Measurements from ENCODE around the gene UBE2L3.

UBE2L3 gene

GRCh38 chr22:21657020-21657359 lies 89.5 kb downstream of the UBE2L3 start (continued):
- no peak for TF ChIP-seq ZSCAN30 (tag by site-specific recombination; IDR thresholded peaks at IDR 0.05)
- TF ChIP-seq ZNF596 (tag by site-specific recombination; IDR thresholded peaks at IDR 0.05): no peak
- peak; percentile 60; the same call in 1 of the 2 replicates for TF ChIP-seq ZNF600 (tag by site-specific recombination; IDR thresholded peaks at IDR 0.05)
- no peak for TF ChIP-seq ZNF76 (tag by site-specific recombination; IDR thresholded peaks at IDR 0.05; ENCODE audit: borderline replicate concordance, low read depth)
- no peak for TF ChIP-seq ZXDB (tag by site-specific recombination; IDR thresholded peaks at IDR 0.05)
- no peak for TF ChIP-seq ZNF707 (tag by site-specific recombination; IDR thresholded peaks at IDR 0.05)
- TF ChIP-seq ZBTB48 (tag by site-specific recombination; IDR thresholded peaks at IDR 0.05): 0 out of 2 replicates have a peak, but pooled peaks have one; percentile 12
- TF ChIP-seq ZNF660 (tag by site-specific recombination; IDR thresholded peaks at IDR 0.05): no peak
- TF ChIP-seq ZNF654 (tag by site-specific recombination; IDR thresholded peaks at IDR 0.05; ENCODE audit: low read depth): no peak
- TF ChIP-seq BCL11A (tag by site-specific recombination; IDR thresholded peaks at IDR 0.05; ENCODE audit: low read depth): peak; percentile 19; the same call in 1 of the 2 replicates
- no peak for TF ChIP-seq BCL11B (tag by site-specific recombination; IDR thresholded peaks at IDR 0.05; ENCODE audit: low read depth)
- TF ChIP-seq ZSCAN16 (tag by site-specific recombination; IDR thresholded peaks at IDR 0.05): no peak
- TF ChIP-seq, protein P1, sequence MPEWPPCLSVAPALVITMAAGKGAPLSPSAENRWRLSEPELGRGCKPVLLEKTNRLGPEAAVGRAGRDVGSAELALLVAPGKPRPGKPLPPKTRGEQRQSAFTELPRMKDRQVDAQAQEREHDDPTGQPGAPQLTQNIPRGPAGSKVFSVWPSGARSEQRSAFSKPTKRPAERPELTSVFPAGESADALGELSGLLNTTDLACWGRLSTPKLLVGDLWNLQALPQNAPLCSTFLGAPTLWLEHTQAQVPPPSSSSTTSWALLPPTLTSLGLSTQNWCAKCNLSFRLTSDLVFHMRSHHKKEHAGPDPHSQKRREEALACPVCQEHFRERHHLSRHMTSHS (tag by site-specific recombination; IDR thresholded peaks at IDR 0.05): no peak

DNA sequence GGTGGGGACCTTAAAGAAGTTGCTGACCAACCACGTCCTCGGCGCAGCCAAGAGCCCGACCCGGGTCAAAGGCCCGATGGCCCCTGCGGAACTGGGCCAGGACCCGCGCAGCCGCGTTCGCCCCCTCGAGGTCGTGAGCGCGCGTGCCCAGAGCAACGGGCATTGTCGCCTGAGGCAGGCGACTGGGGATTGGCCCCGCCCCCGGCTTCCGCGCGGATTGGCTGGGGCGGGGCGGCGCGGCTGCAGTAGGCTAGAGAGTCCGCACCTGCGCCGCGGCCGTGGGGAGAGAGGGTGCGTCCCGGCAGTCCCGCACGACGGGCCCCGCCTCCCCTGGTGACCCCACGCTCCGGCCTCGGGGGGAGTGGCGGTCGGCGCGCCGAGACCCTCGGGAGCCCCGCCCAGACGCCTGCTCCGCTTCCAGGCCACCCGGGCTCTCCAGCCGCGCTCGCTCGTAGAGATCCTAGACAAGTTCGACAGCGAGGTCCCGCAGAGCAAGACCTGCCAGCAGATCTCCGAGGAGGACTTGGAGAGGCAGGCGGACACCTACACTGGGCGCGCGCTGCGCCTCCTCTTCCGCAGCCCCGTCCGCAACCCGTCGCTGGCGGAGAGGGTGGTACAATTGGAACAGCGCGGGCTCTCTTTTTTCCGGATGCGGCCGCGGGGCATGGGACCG lies 90.0 kb downstream of the UBE2L3 start:
- peaks cover 0 to 18% of the 10 kb centered on the region in 2 experiments; a peak in 2 of 3 replicates for H3K36me3 ChIP-seq (ENCODE audit: control insufficient read depth in 2 of 2, insufficient read depth in 1 of 2, low read length in 2 of 2)
- H3K27ac ChIP-seq (ENCODE audit: extremely low read depth, low read depth, low read length): peak overlapping the region; percentile 13; the same call in 1 of the 2 replicates
- peak overlapping the region; percentile 50 for H3K4me3 ChIP-seq (ENCODE audit: low read depth, low read length)
- POLR2A ChIA-PET: interaction anchor here (0.7 to 1.3 kb wide), 4 partner anchors 9 to 103 kb away, joined by 3 to 5 read pairs (median 3); partner anchors contain the start of gene PPIL2
- no peaks in the 10 kb centered on the region for H3K9me3 ChIP-seq (ENCODE audit: control insufficient read depth, insufficient read depth, low read depth, low read length)
- H3K4me1 ChIP-seq (ENCODE audit: control insufficient read depth, insufficient read depth, low read length): no peaks in the 10 kb centered on the region
- CTCF ChIA-PET: interaction anchor here (0.6 to 0.9 kb wide), 2 partner anchors 15 to 246 kb away, joined by 3 read pairs; no protein-coding TSS in a partner anchor
- TF ChIP-seq HOXC10 (CRISPR knock-in tag; IDR thresholded peaks at IDR 0.05): no peak
- TF ChIP-seq BCL11B (tag by site-specific recombination; IDR thresholded peaks at IDR 0.05; ENCODE audit: low read depth): no peak
- TF ChIP-seq ZNF473 (tag by site-specific recombination; IDR thresholded peaks at IDR 0.05): no peak
- TF ChIP-seq ZNF785 (tag by site-specific recombination; IDR thresholded peaks at IDR 0.05): 0 out of 2 replicates have a peak, but pooled peaks have one; percentile 20
- TF ChIP-seq, protein P2, sequence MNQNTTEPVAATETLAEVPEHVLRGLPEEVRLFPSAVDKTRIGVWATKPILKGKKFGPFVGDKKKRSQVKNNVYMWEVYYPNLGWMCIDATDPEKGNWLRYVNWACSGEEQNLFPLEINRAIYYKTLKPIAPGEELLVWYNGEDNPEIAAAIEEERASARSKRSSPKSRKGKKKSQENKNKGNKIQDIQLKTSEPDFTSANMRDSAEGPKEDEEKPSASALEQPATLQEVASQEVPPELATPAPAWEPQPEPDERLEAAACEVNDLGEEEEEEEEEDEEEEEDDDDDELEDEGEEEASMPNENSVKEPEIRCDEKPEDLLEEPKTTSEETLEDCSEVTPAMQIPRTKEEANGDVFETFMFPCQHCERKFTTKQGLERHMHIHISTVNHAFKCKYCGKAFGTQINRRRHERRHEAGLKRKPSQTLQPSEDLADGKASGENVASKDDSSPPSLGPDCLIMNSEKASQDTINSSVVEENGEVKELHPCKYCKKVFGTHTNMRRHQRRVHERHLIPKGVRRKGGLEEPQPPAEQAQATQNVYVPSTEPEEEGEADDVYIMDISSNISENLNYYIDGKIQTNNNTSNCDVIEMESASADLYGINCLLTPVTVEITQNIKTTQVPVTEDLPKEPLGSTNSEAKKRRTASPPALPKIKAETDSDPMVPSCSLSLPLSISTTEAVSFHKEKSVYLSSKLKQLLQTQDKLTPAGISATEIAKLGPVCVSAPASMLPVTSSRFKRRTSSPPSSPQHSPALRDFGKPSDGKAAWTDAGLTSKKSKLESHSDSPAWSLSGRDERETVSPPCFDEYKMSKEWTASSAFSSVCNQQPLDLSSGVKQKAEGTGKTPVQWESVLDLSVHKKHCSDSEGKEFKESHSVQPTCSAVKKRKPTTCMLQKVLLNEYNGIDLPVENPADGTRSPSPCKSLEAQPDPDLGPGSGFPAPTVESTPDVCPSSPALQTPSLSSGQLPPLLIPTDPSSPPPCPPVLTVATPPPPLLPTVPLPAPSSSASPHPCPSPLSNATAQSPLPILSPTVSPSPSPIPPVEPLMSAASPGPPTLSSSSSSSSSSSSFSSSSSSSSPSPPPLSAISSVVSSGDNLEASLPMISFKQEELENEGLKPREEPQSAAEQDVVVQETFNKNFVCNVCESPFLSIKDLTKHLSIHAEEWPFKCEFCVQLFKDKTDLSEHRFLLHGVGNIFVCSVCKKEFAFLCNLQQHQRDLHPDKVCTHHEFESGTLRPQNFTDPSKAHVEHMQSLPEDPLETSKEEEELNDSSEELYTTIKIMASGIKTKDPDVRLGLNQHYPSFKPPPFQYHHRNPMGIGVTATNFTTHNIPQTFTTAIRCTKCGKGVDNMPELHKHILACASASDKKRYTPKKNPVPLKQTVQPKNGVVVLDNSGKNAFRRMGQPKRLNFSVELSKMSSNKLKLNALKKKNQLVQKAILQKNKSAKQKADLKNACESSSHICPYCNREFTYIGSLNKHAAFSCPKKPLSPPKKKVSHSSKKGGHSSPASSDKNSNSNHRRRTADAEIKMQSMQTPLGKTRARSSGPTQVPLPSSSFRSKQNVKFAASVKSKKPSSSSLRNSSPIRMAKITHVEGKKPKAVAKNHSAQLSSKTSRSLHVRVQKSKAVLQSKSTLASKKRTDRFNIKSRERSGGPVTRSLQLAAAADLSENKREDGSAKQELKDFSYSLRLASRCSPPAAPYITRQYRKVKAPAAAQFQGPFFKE (tag by site-specific recombination; IDR thresholded peaks at IDR 0.05; ENCODE audit: borderline replicate concordance): no peak
- no peak for TF ChIP-seq ZNF664 (tag by site-specific recombination; IDR thresholded peaks at IDR 0.05)
- no peak for TF ChIP-seq WT1 (tag by site-specific recombination; IDR thresholded peaks at IDR 0.05)
- TF ChIP-seq, protein P3, sequence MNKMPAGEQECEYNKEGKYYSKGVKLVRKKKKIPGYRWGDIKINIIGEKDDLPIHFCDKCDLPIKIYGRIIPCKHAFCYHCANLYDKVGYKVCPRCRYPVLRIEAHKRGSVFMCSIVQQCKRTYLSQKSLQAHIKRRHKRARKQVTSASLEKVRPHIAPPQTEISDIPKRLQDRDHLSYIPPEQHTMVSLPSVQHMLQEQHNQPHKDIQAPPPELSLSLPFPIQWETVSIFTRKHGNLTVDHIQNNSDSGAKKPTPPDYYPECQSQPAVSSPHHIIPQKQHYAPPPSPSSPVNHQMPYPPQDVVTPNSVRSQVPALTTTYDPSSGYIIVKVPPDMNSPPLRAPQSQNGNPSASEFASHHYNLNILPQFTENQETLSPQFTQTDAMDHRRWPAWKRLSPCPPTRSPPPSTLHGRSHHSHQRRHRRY (tag by site-specific recombination; IDR thresholded peaks at IDR 0.05): no peak
- TF ChIP-seq ZNF837 (tag by site-specific recombination; IDR thresholded peaks at IDR 0.05): no peak
- peak; percentile 74 for TF ChIP-seq SP3 (tag by site-specific recombination; IDR thresholded peaks at IDR 0.05)
- TF ChIP-seq ZNF354C (tag by site-specific recombination; IDR thresholded peaks at IDR 0.05; ENCODE audit: borderline replicate concordance, low read depth): no peak
- peak; percentile 31 for TF ChIP-seq ZBTB8A (tag by site-specific recombination; IDR thresholded peaks at IDR 0.05)
- TF ChIP-seq ZNF768 (tag by site-specific recombination; IDR thresholded peaks at IDR 0.05): no peak
- TF ChIP-seq ZNF701 (tag by site-specific recombination; IDR thresholded peaks at IDR 0.05): no peak
- TF ChIP-seq ZBTB26 (tag by site-specific recombination; optimal IDR thresholded peaks at IDR 0.05): peak; percentile 88
- TF ChIP-seq ZNF426 (tag by site-specific recombination; IDR thresholded peaks at IDR 0.05): no peak
- TF ChIP-seq ZSCAN30 (tag by site-specific recombination; IDR thresholded peaks at IDR 0.05): peak; percentile 13; the same call in 1 of the 2 replicates
- peak; percentile 94 for TF ChIP-seq ZBTB17 (tag by site-specific recombination; IDR thresholded peaks at IDR 0.05)

Data from HEK293 (cell line).